Peyer's patch (tissue), 4 donors: ENCODE measurements around the gene PER1. TPM values are rescaled to one million over a fixed set of nuclear protein-coding genes. Genes with fewer than 3 reads are reported as not detected.
A peak's percentile ranks its signal among the peaks of the same experiment; 100 is the strongest.

Experiments
- DNase-seq, 3 donors: peaks; one replicate each; pipeline ENCODE4 v3.0.0-alpha.2; 2017 to 2019
- H3K27ac ChIP-seq, 4 donors: fragments of 200-600 bp; sonication (generic); one replicate each; pipeline ENCODE4 v1.5.1; 2016 to 2019
- H3K27me3 ChIP-seq, 2 donors: fragments of 200-600 bp; sonication (generic); one replicate each; pipeline ENCODE4 v1.5.1; 2019
- H3K36me3 ChIP-seq, 3 donors: fragments of 200-600 bp; sonication (generic); one replicate each; pipeline ENCODE4 v1.5.1; 2016 to 2019
- H3K4me1 ChIP-seq, 4 donors: fragments of 200-600 bp; sonication (generic); one replicate each; pipeline ENCODE4 v1.5.1; 2016 to 2019
- H3K4me3 ChIP-seq, 4 donors: fragments of 200-600 bp; sonication (generic); 1 replicate in 3 of 4; 2 replicates in 1 of 4; pipeline ENCODE4 v1.5.1; 2016 to 2019; ENCODE audit warnings: mild to moderate bottlenecking in 1 of 4
- H3K9me3 ChIP-seq, 4 donors: fragments of 200-600 bp; sonication (generic); one replicate each; pipeline ENCODE4 v1.5.1; 2016 to 2019; ENCODE audit warnings: mild to moderate bottlenecking in 1 of 4
- POLR2A ChIP-seq, 2 donors: fragments of 450-650 bp; IDR thresholded peaks; one replicate each; pipeline ENCODE4 v1.5.1; 2017; ENCODE audit warnings: antibody characterized with exemption in 2 of 2, mild to moderate bottlenecking in 2 of 2, moderate library complexity in 2 of 2
- total RNA-seq, 4 donors: library from RNA; depleted of rRNA; stranded (reverse); fragments of >200 nt; gene quantifications; one replicate each; pipeline ENCODE4 v1.1.0, GENCODE V29; 2016
- TF ChIP-seq, protein P1 (sequence below), 6 experiments: fragments of 450-650 bp in 4 of 6; fragments of 200-600 bp in 2 of 6; sonication (generic) in 1 of 6; IDR thresholded peaks; one replicate each; pipeline ENCODE4 v1.5.1; 2017 to 2019; ENCODE audit warnings: antibody characterized with exemption in 6 of 6, mild to moderate bottlenecking in 3 of 6, moderate library complexity in 1 of 6

PER1 gene
- total RNA-seq, 4 donors from 2014 or later = 67.6 to 143 (median 119) TPM

DNA sequence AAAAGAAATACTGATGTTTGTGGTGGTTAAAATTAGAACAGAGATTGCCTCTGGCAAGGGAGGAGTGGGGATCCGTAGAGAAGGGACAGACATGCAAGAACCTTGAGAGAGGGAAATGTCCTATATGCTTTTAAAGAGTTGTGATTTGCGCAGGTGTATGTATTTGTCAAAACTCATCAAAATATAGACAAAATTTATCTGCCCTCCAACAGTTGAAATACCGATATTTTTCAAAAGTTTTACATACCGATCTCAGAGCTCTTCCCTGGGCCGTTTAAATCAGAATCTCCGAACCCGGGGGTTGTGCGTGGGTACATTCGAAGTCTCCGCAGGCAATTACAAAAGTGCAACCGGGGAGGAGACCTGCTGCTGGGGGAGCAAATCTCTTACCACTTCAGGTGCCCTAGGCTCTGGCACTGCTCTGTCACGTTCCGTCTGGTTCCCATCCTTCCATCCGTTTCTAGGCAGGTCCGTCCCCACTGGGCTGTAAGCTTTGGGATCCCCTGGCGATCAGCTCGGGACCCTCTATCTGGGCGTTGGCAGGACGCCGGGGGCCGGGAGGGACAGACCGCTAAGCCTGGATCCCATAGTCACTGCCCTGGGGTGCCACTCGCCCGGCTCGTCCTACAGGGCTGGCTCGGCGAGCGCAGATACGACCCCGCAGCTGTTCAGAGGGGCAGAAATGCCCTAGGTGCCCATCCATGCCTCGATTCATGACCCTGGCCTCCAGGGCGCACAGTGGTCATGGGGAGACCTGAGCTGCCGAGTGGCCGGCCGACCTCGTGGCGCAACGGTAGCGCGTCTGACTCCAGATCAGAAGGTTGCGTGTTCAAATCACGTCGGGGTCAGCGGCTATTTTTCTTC, 33.6 kb upstream of the PER1 start:
- H3K9me3 ChIP-seq = no peaks in the 10 kb centered on the region
- peaks cover 3 to 21% (median 12%) of the 10 kb centered on the region in 4 donors for H3K4me1 ChIP-seq

DNA sequence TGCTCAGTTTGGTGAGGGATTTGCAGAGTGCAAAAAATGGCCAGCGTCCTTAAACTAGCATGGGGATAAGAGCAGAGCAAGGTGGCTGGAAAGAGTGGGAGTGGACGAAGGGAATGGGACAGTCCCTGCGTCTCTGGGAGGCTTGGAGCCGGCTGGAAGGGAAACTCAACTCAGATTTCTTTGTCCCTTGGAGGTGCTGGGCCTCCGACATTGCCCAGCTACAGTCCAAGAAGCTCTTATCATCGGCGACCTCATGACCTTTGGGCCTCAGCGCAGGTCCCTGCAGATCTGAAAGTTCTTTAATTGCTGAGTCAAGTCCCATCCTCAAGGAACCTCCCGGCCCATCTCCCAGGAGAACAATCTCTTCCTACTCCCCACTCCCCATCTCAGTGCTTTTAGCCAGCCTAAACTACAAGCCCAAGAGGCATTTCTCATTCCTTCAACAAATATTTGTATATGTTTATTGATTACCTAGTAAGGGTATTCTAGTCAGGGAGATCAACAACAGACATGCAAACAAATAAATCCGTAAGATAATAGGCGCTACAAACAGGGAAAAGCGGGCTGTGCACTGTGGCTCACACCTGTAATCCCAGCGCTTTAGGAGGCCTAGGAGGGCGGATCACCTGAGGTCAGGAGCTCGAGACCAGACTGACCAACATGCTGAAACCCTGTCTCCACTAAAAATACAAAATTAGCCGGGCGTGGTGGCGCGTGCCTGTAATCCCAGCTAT, 25.0 kb upstream of the PER1 start:
- DNase-seq = peak in 1 of 3 donors; percentile 43
- H3K36me3 ChIP-seq = no peaks in the 10 kb centered on the region
- H3K27me3 ChIP-seq = no peaks in the 10 kb centered on the region
- no peaks in the 10 kb centered on the region for H3K9me3 ChIP-seq
- TF ChIP-seq, protein P1, sequence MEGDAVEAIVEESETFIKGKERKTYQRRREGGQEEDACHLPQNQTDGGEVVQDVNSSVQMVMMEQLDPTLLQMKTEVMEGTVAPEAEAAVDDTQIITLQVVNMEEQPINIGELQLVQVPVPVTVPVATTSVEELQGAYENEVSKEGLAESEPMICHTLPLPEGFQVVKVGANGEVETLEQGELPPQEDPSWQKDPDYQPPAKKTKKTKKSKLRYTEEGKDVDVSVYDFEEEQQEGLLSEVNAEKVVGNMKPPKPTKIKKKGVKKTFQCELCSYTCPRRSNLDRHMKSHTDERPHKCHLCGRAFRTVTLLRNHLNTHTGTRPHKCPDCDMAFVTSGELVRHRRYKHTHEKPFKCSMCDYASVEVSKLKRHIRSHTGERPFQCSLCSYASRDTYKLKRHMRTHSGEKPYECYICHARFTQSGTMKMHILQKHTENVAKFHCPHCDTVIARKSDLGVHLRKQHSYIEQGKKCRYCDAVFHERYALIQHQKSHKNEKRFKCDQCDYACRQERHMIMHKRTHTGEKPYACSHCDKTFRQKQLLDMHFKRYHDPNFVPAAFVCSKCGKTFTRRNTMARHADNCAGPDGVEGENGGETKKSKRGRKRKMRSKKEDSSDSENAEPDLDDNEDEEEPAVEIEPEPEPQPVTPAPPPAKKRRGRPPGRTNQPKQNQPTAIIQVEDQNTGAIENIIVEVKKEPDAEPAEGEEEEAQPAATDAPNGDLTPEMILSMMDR (IDR thresholded peaks at IDR 0.05) = no peak
- no peak for TF ChIP-seq POLR2A (IDR thresholded peaks at IDR 0.05)
- H3K4me3 ChIP-seq = peak overlapping the region in 3 of 4 donors; percentile 47 to 62 (median 61)
- peak overlapping the region; percentile 57 to 82 (median 74) for H3K27ac ChIP-seq
- H3K4me1 ChIP-seq = peaks cover 6 to 28% (median 9%) of the 10 kb centered on the region in 4 donors

More for the DNA sequence above, 33.6 kb upstream of the PER1 start:
- DNase-seq = peak; percentile 92 to 97 (median 95)
- peak overlapping the region; percentile 74 to 93 (median 84) for H3K4me3 ChIP-seq
- peak; percentile 36 to 47 for TF ChIP-seq POLR2A (IDR thresholded peaks at IDR 0.05)
- TF ChIP-seq, protein P1 (IDR thresholded peaks at IDR 0.05) = no peak
- peak overlapping the region; percentile 88 to 99 (median 96) for H3K27ac ChIP-seq
- H3K36me3 ChIP-seq = no peaks in the 10 kb centered on the region
- no peaks in the 10 kb centered on the region for H3K27me3 ChIP-seq

DNA sequence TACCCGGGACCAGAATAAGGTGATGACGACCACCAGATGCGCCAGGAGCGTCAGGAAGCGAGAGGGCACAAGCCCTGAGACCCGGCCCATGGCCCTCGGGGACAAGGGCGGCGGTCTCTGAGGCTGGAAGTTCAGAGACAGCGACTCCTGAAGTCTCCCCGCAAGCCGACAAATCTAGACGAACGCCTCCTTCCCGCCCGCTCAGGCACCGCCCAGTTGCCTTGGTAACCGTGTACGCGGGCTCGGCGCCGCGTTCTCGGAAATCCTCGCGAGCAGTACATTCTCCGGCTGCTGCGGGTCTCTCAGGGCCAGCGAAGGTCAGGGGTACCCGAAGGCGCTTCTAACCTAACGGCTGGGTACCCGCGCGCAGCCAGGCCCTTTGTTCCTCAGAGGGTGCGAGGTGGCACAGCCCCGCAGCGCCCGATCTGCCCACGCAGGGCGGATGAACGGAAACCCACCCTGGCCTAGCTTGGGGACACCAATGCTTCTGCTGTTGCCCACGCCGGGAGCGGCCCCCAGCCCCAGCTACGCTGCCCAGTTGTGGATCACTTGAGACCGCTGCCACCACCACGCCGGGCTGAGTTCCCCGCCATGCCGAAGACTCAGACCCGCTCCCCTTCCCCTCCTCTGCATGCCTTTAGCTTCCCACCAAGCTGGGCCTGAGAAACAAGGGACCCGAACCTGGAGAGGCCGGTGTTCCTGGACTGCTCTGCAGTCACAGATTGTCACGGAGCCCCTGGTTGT, 24.2 kb upstream of the PER1 start, which contains the start of gene TMEM107:
Gene TMEM107, minus strand, starts transcription at position 184 of the 744 bp plus-strand sequence. Its CDS starts 94 bp downstream, at position 90.
- TF ChIP-seq POLR2A (IDR thresholded peaks at IDR 0.05) = peak in 1 of 2 donors; percentile 41
- TF ChIP-seq, protein P1 (IDR thresholded peaks at IDR 0.05) = no peak
- peak; percentile 88 to 96 (median 90) for DNase-seq
- H3K4me1 ChIP-seq = peaks cover 6 to 28% (median 9%) of the 10 kb centered on the region in 4 donors
- H3K36me3 ChIP-seq = no peaks in the 10 kb centered on the region
- no peaks in the 10 kb centered on the region for H3K27me3 ChIP-seq
- H3K9me3 ChIP-seq = no peaks in the 10 kb centered on the region
- peak within 1 kb of the TSS; percentile 57 to 82 (median 74) for H3K27ac ChIP-seq
- peak within 1 kb of the TSS; percentile 47 to 62 (median 58) for H3K4me3 ChIP-seq

DNA sequence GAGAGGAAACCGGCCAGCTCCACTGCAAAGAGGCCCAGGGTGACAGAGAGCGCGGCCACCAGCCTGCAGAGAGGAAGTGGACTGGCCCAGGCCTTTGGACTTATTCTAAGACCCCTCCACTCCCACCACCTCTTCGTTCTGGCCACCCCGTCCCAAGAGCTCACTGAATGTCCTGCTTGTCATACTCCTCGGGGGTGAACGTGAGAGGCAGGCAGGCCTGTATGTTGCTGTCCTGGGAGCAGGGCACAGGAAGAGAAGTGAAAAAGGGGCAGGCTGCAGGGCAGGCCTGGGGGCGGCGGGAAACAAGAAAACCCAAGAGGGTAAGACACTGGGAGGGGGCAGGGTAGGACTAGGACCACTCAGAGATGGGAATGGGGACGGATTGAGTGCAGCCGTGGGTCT, 23.6 kb upstream of the PER1 start:
- no peaks in the 10 kb centered on the region for H3K27me3 ChIP-seq
- peaks cover 6 to 28% (median 9%) of the 10 kb centered on the region in 4 donors for H3K4me1 ChIP-seq
- H3K4me3 ChIP-seq = peak overlapping the region; percentile 47 to 62 (median 58)
- H3K27ac ChIP-seq = peak overlapping the region; percentile 57 to 82 (median 74)
- TF ChIP-seq, protein P1 (IDR thresholded peaks at IDR 0.05) = no peak
- TF ChIP-seq POLR2A (IDR thresholded peaks at IDR 0.05) = no peak
- no peak for DNase-seq
- H3K36me3 ChIP-seq = no peaks in the 10 kb centered on the region
- H3K9me3 ChIP-seq = no peaks in the 10 kb centered on the region

DNA sequence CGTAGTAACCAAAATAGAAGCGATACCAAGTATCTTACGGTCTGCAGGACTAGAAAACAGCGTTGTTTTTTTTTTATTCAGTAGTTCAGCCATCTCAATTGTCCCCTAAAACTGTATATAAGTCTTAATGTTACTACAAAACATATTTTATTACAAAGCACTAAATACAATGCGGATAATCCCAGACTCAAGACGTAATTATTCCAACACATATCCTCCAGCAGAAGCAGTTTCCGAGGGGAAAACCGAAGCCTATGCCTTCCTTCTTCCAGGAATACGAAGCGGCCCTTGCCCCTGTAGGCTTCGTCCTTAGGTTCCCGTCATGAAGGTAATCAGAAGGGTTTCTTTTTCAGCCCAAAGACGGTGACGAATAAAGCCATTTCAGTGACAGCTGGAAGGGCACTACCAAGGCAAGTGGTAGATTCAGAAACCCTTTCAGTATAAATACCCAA, 21.7 kb upstream of the PER1 start:
- Histone ChIP-seq H3K27me3 (no peaks in the 10 kb centered on the region), H3K4me3 (peak overlapping the region; percentile 36 to 46 (median 42)), H3K4me1 (peaks cover 6 to 28% (median 9%) of the 10 kb centered on the region in 4 donors), H3K36me3 (no peaks in the 10 kb centered on the region), H3K27ac (peak overlapping the region; percentile 80 to 95 (median 89)), H3K9me3 (no peaks in the 10 kb centered on the region)
- no peak for DNase-seq
- TF ChIP-seq, protein P1 (IDR thresholded peaks at IDR 0.05) = no peak
